Astrocyte (in vitro differentiated cells and primary cell): Measurements from ENCODE around the gene OVOL3.

Experiments
- EZH2 ChIP-seq: IDR thresholded peaks from 2 replicates; pipeline ENCODE4 v1.6.1; 2012; ENCODE audit warnings: mild to moderate bottlenecking, low read length, inconsistent platforms; ENCODE audit not compliant: insufficient read depth
- TF ChIP-seq, protein P1 (sequence below): IDR thresholded peaks from 2 replicates; pipeline ENCODE4 v1.5.1; 2011; ENCODE audit warnings: low read depth, mild to moderate bottlenecking, inconsistent platforms, low read length, moderate library complexity; ENCODE audit not compliant: insufficient read depth

DNA sequence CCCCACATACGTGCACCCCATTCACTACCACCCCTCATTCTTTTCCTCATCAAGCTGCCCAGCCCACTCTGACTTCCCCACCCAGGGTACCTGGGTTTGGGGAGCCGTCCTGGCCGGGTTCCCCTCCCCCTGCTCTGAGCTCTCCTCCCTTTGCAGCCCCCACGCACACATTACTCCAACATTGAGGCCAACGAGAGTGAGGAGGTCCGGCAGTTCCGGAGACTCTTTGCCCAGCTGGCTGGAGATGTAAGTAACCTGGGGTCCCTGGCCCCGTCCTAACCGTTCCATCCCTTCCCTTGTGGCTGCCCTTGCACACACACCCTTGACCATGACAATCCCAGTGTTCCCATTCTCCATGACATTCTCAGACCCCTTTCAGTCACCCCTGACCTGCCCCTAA is 31.6 kb downstream of the OVOL3 start:
- TF ChIP-seq, protein P1, sequence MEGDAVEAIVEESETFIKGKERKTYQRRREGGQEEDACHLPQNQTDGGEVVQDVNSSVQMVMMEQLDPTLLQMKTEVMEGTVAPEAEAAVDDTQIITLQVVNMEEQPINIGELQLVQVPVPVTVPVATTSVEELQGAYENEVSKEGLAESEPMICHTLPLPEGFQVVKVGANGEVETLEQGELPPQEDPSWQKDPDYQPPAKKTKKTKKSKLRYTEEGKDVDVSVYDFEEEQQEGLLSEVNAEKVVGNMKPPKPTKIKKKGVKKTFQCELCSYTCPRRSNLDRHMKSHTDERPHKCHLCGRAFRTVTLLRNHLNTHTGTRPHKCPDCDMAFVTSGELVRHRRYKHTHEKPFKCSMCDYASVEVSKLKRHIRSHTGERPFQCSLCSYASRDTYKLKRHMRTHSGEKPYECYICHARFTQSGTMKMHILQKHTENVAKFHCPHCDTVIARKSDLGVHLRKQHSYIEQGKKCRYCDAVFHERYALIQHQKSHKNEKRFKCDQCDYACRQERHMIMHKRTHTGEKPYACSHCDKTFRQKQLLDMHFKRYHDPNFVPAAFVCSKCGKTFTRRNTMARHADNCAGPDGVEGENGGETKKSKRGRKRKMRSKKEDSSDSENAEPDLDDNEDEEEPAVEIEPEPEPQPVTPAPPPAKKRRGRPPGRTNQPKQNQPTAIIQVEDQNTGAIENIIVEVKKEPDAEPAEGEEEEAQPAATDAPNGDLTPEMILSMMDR: no peak
- TF ChIP-seq EZH2: no peak
